Esophagus squamous epithelium (tissue), 4 donors: ENCODE measurements around the gene IL12B.

ENCODE experiments used
- POLR2A ChIP-seq, 4 donors: fragments of 450-650 bp; IDR thresholded peaks; one replicate each; pipeline ENCODE4 v1.6.1; 2017; ENCODE audit warnings: antibody characterized with exemption in 4 of 4, mild to moderate bottlenecking in 4 of 4, moderate library complexity in 3 of 4
- TF ChIP-seq, protein P1 (sequence below), 6 experiments: fragments of 450-650 bp in 4 of 6; fragments of 200-600 bp in 2 of 6; sonication (generic) in 2 of 6; IDR thresholded peaks; one replicate each; pipeline ENCODE4 v1.5.1; 2016 to 2019; ENCODE audit warnings: antibody characterized with exemption in 6 of 6, mild to moderate bottlenecking in 4 of 6, moderate library complexity in 4 of 6

DNA sequence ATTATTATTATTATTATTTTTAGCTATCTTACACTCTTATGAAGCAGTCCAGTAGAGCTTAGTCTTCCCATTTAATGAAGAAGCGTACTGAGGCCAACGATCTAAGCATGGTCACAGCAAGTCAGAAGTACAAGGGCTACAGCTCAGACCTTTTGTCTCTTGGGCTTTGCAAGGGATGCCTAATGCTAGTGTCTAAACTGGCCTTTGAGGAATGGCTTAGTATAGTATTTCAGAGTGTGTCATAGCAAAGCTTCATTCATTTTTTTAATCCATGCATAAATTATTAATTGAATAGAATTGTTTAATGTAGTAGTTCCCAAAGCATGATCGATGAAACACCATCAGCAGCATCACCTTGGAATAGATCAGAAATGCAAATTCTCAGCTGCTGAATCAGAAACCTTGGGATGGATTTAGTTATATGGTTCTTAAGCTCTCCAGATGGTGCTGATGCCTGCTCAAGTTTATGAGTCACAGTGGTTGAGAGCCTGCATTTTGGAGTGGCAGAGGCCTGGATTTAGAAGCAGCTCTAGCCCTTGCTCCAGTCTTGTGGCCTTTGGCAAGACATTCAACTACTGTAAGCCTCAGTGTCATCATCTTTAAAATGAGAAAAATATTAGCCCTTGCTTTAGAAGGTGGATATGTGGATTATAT, 6.1 kb downstream of the IL12B start:
- TF ChIP-seq, protein P1, sequence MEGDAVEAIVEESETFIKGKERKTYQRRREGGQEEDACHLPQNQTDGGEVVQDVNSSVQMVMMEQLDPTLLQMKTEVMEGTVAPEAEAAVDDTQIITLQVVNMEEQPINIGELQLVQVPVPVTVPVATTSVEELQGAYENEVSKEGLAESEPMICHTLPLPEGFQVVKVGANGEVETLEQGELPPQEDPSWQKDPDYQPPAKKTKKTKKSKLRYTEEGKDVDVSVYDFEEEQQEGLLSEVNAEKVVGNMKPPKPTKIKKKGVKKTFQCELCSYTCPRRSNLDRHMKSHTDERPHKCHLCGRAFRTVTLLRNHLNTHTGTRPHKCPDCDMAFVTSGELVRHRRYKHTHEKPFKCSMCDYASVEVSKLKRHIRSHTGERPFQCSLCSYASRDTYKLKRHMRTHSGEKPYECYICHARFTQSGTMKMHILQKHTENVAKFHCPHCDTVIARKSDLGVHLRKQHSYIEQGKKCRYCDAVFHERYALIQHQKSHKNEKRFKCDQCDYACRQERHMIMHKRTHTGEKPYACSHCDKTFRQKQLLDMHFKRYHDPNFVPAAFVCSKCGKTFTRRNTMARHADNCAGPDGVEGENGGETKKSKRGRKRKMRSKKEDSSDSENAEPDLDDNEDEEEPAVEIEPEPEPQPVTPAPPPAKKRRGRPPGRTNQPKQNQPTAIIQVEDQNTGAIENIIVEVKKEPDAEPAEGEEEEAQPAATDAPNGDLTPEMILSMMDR (IDR thresholded peaks at IDR 0.05), result no peak
- TF ChIP-seq POLR2A (IDR thresholded peaks at IDR 0.05), result no peak
